DND-41 (cell line): Measurements from ENCODE around the gene COLGALT1.

Source experiments
- EZH2 ChIP-seq: IDR thresholded peaks from 3 replicates; pipeline ENCODE4 v1.6.1; 2012; ENCODE audit warnings: borderline replicate concordance, low read depth, mild to moderate bottlenecking, moderate library complexity, low read length, inconsistent platforms; ENCODE audit not compliant: severe bottlenecking
- TF ChIP-seq, protein P1 (sequence below): IDR thresholded peaks from 2 replicates; pipeline ENCODE4 v1.5.1; 2012; ENCODE audit warnings: borderline replicate concordance, low read length, moderate library complexity, mild to moderate bottlenecking; ENCODE audit not compliant: poor library complexity, severe bottlenecking; ENCODE audit errors: extremely low read depth

DNA sequence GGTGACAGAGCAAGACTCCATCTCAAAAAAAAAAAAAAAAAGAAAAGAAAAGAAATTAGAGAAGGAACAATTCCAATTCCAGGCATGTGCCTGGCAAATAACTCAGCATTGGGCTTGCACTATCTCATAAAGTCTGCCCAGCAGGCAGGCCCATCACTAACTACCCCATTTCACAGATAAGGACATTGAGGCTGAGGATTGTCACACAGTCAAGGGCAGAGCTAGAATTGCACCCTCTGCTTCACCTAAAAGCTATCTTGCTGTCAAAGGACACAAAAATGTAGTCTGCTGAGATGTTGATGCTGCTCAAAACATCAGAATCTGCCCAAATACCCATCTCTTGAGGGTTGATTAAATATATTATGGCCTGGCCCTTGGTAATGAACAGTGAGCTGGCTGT lies 20.7 kb upstream of the COLGALT1 start:
- TF ChIP-seq, protein P1, sequence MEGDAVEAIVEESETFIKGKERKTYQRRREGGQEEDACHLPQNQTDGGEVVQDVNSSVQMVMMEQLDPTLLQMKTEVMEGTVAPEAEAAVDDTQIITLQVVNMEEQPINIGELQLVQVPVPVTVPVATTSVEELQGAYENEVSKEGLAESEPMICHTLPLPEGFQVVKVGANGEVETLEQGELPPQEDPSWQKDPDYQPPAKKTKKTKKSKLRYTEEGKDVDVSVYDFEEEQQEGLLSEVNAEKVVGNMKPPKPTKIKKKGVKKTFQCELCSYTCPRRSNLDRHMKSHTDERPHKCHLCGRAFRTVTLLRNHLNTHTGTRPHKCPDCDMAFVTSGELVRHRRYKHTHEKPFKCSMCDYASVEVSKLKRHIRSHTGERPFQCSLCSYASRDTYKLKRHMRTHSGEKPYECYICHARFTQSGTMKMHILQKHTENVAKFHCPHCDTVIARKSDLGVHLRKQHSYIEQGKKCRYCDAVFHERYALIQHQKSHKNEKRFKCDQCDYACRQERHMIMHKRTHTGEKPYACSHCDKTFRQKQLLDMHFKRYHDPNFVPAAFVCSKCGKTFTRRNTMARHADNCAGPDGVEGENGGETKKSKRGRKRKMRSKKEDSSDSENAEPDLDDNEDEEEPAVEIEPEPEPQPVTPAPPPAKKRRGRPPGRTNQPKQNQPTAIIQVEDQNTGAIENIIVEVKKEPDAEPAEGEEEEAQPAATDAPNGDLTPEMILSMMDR: no peak
- TF ChIP-seq EZH2: no peak
